Ishikawa (cell line): ENCODE measurements around the gene LIME1.

Experiments
- CEBPB ChIP-seq: IDR thresholded peaks from 2 replicates; pipeline ENCODE4 v1.6.1; 2012
- CREB1 ChIP-seq: IDR thresholded peaks from 2 replicates; pipeline ENCODE4 v1.6.1; 2012; ENCODE audit warnings: low read depth
- EGR1 ChIP-seq: IDR thresholded peaks from 2 replicates; pipeline ENCODE4 v1.6.1; 2012
- EP300 ChIP-seq: IDR thresholded peaks from 2 replicates; pipeline ENCODE4 v1.6.1; 2012; ENCODE audit warnings: borderline replicate concordance
- FOXM1 ChIP-seq: IDR thresholded peaks from 2 replicates; pipeline ENCODE4 v1.6.1; 2012; ENCODE audit warnings: low read depth, borderline replicate concordance
- MAX ChIP-seq: IDR thresholded peaks from 2 replicates; pipeline ENCODE4 v1.6.1; 2012
- NFIC ChIP-seq: IDR thresholded peaks from 2 replicates; pipeline ENCODE4 v1.6.1; 2012
- RAD21 ChIP-seq: IDR thresholded peaks from 2 replicates; pipeline ENCODE4 v1.6.1; 2012; ENCODE audit warnings: low read depth
- REST ChIP-seq: IDR thresholded peaks from 2 replicates; pipeline ENCODE4 v1.6.1; 2012; ENCODE audit warnings: low read depth, mild to moderate bottlenecking
- TAF1 ChIP-seq: IDR thresholded peaks from 2 replicates; pipeline ENCODE4 v1.6.1; 2012; ENCODE audit warnings: low read depth, mild to moderate bottlenecking
- TCF12 ChIP-seq: IDR thresholded peaks from 2 replicates; pipeline ENCODE4 v1.6.1; 2012; ENCODE audit warnings: low read depth
- TEAD4 ChIP-seq: IDR thresholded peaks from 2 replicates; pipeline ENCODE4 v1.6.1; 2012
- USF1 ChIP-seq: IDR thresholded peaks from 2 replicates; pipeline ENCODE4 v1.6.1; 2012
- YY1 ChIP-seq: IDR thresholded peaks from 2 replicates; pipeline ENCODE4 v1.6.1; 2012; ENCODE audit warnings: low read depth
- ZBTB7A ChIP-seq: IDR thresholded peaks from 2 replicates; pipeline ENCODE4 v1.6.1; 2012; ENCODE audit warnings: low read depth

Gene LIME1

GRCh38 chr20:63735859-63736718 is at the start of gene LIME1:
Gene LIME1, plus strand, starts transcription at chr20:63736664. Its CDS starts 886 bp downstream, at chr20:63737550.
- TF ChIP-seq REST (no peak), EGR1 (no peak), RAD21 (no peak), TEAD4 (no peak), FOXM1 (no peak), USF1 (no peak), ZBTB7A (no peak), CREB1 (no peak), CEBPB (no peak), YY1 (no peak), EP300 (no peak), TCF12 (no peak), NFIC (no peak), TAF1 (no peak), MAX (no peak)

GRCh38 chr20:63687419-63688178 is 48.9 kb upstream of the LIME1 start:
- no peak for TF ChIP-seq MAX
- TF ChIP-seq CREB1 = no peak
- TF ChIP-seq YY1 = no peak
- TF ChIP-seq TAF1 = no peak
- no peak for TF ChIP-seq REST
- no peak for TF ChIP-seq NFIC
- no peak for TF ChIP-seq EGR1
- TF ChIP-seq ZBTB7A = no peak
- no peak for TF ChIP-seq RAD21
- no peak for TF ChIP-seq EP300
- no peak for TF ChIP-seq TCF12
- no peak for TF ChIP-seq CEBPB
- TF ChIP-seq TEAD4 = no peak
- TF ChIP-seq USF1 = no peak
- no peak for TF ChIP-seq FOXM1

- TF ChIP-seq NFIC = no peak
- no peak for TF ChIP-seq RAD21
- no peak for TF ChIP-seq REST
- TF ChIP-seq MAX = no peak
Measured at GRCh38 chr20:63688228-63689045, 48.0 kb upstream of the LIME1 start.
